HepG2 (cell line): ENCODE results near the gene SPINT3. TPM values are rescaled to one million over a fixed set of nuclear protein-coding genes. Genes with fewer than 3 reads are reported as not detected.

Experiments
- ATAC-seq: fragments of 200-7000 bp; cut with Tn5 transposase; 3 replicates; pipeline ENCODE4 v1.9.1; 2020; ENCODE audit warnings: mild to moderate bottlenecking, moderate library complexity
- BruUV-seq: library from RNA; stranded (reverse); fragments of 400-500 nt; replicated peaks from 2 replicates; lab custom pipeline; 2021; lab: Mats Ljungman, UMichigan
- CTCF ChIA-PET: fragments of 300-600 bp; formaldehyde crosslinking; extraction: SDS; loops from one replicate; lab custom pipeline; 2021; ENCODE audit warnings: low total read pairs, inconsistent platforms, low intra/inter-chr PET ratio; lab: Yijun Ruan, JAX
- POLR2A ChIA-PET: fragments of 350-600 bp; sonication (Branson Sonifier 250); formaldehyde crosslinking; loops from one replicate; lab custom pipeline; 2020; ENCODE audit warnings: antibody characterized with exemption, inconsistent platforms; lab: Yijun Ruan, JAX
- DNase-seq: peaks from one replicate; pipeline ENCODE4 v3.0.0-alpha.2; 2015; ENCODE audit warnings: low spot score
- FAIRE-seq: peaks from 3 replicates; lab custom pipeline; 2011; peaks lifted over from hg19 to GRCh38; lab: Jason Lieb, UNC
- H2AFZ ChIP-seq: one replicate; pipeline ENCODE4 v1.6.1; 2011; ENCODE audit warnings: low read length, inconsistent platforms
- H3K27ac ChIP-seq: fragments of 300-600 bp; 3 replicates; pipeline ENCODE4 v1.8.0; 2011; ENCODE audit warnings: mixed run types, mild to moderate bottlenecking, mixed read lengths, low read length, inconsistent platforms; ENCODE audit not compliant: insufficient read depth; ENCODE audit errors: extremely low read length
- H3K27me3 ChIP-seq, 2 experiments: fragments of 200-600 bp in 1 of 2; 2 replicates in 1 of 2; 3 replicates in 1 of 2; pipeline versions ENCODE4 v1.6.0 to v1.8.0; 2011; ENCODE audit warnings: low read length in 2 of 2, mild to moderate bottlenecking in 2 of 2, moderate library complexity in 2 of 2, inconsistent platforms in 1 of 2; ENCODE audit not compliant: insufficient read depth in 2 of 2, control insufficient read depth in 1 of 2
- H3K36me3 ChIP-seq, 2 experiments: fragments of 200-600 bp in 1 of 2; replicated peaks in 1 of 2; 2 replicates in 1 of 2; 3 replicates in 1 of 2; pipeline versions ENCODE4 v1.5.1 to v1.8.0; 2011; ENCODE audit warnings: low read length in 2 of 2, inconsistent platforms in 1 of 2; ENCODE audit not compliant: insufficient read depth in 2 of 2, control insufficient read depth in 1 of 2
- H3K4me1 ChIP-seq: 2 replicates; pipeline ENCODE4 v1.5.1; 2012; ENCODE audit warnings: low read length, inconsistent platforms; ENCODE audit not compliant: insufficient read depth
- H3K4me2 ChIP-seq: 2 replicates; pipeline ENCODE4 v1.6.0; 2011; ENCODE audit warnings: low read depth, low read length, inconsistent platforms
- H3K4me3 ChIP-seq, 3 experiments: fragments of 200-600 bp in 1 of 3; sonication (generic), shearing (Covaris generic) in 1 of 3; replicated peaks in 1 of 3; 2 replicates each; pipeline ENCODE4 v1.5.1; 2011 to 2016; ENCODE audit warnings: low read length in 3 of 3, inconsistent platforms in 2 of 3, low read depth in 2 of 3, mild to moderate bottlenecking in 2 of 3, control low read depth in 1 of 3, mixed read lengths in 1 of 3; ENCODE audit not compliant: insufficient read depth in 1 of 3
- H3K79me2 ChIP-seq: one replicate; pipeline ENCODE4 v1.6.1; 2011; ENCODE audit warnings: low read length, inconsistent platforms; ENCODE audit not compliant: insufficient read depth
- H3K9ac ChIP-seq: 2 replicates; pipeline ENCODE4 v1.6.0; 2011; ENCODE audit warnings: mild to moderate bottlenecking, low read depth, low read length, inconsistent platforms; ENCODE audit not compliant: insufficient read depth
- H3K9me3 ChIP-seq: 2 replicates; pipeline ENCODE4 v1.5.1; 2012; ENCODE audit warnings: mild to moderate bottlenecking, low read length
- H4K20me1 ChIP-seq: 2 replicates; pipeline ENCODE4 v1.6.0; 2011; ENCODE audit warnings: inconsistent platforms, mild to moderate bottlenecking, low read length, moderate library complexity; ENCODE audit not compliant: insufficient read depth
- CBX2 ChIP-seq, 2 experiments: fragments of 200-600 bp in 1 of 2; sonication (generic); formaldehyde crosslinking in 1 of 2; IDR thresholded peaks; 2 replicates each; pipeline versions ENCODE4 v1.7.0 to v1.8.1; 2018 to 2022; ENCODE audit warnings: low read depth in 2 of 2, low read length in 1 of 2, mild to moderate bottlenecking in 1 of 2, missing genetic modification reagents in 1 of 2
- KAT7 ChIP-seq: IDR thresholded peaks from 2 replicates; pipeline ENCODE4 v1.6.1; 2018; ENCODE audit warnings: borderline replicate concordance, missing compliant biosample characterization
- RERE ChIP-seq: IDR thresholded peaks from 2 replicates; pipeline ENCODE4 v1.6.1; 2016; ENCODE audit warnings: low read depth, missing genetic modification reagents, missing compliant biosample characterization
- ZNF720 ChIP-seq: sonication (generic); formaldehyde crosslinking; IDR thresholded peaks from 2 replicates; pipeline ENCODE4 v1.4.0; 2020; ENCODE audit warnings: missing genetic modification reagents
- WGBS: methylation state at CpG from one replicate; pipeline ENCODE4 v1.1.6; 2017; ENCODE audit warnings: low lambda C conversion rate; 5-methylcytosine and 5-hydroxymethylcytosine counted together
- in situ Hi-C: cut with HindIII; loops from 2 replicates; pipeline ENCODE4 v1.10.0; 2017; ENCODE audit warnings: low pct_unique_long_range_greater_than_20kb; ENCODE audit not compliant: extremely low pct_ligation_motif_present
- intact Hi-C: fragments of 100-400 bp; cut with micrococcal nuclease; formaldehyde crosslinking; loops from one replicate; pipeline ENCODE4 v1.10.0; 2022; ENCODE audit not compliant: unreplicated experiment
- polyA plus RNA-seq, 8 experiments: library from polyadenylated mRNA; depleted of rRNA in 3 of 8; stranded (reverse) in 7 of 8; unstranded in 1 of 8; fragments of >200 nt; fragmentation: Illumina TruSeq in 4 of 8; extraction: Trizol in 4 of 8; gene quantifications; 2 replicates each; pipeline versions ENCODE4 v1.2.1 to v1.2.3, GENCODE V29; 2011 to 2016; ENCODE audit warnings: low read depth in 4 of 8, missing spikeins in 1 of 8, mixed read lengths in 1 of 8; ENCODE audit not compliant: insufficient read depth in 1 of 8
- total RNA-seq, 5 experiments: library from RNA; depleted of rRNA; stranded (reverse); fragments of >200 nt; fragmentation: Illumina TruSeq; extraction: Trizol; gene quantifications; 2 replicates each; pipeline ENCODE4 v1.2.3, GENCODE V29; 2016; ENCODE audit warnings: low read depth in 1 of 5

SPINT3 gene
- total and polyA plus RNA-seq, 2 of the 13 experiments (the other 11 are each of a cell fraction or from before 2014, with no cell fraction given): not detected

- TF ChIP-seq RERE (CRISPR knock-in tag) (no peak), CBX2 (IDR thresholded peaks at IDR 0.05; ENCODE audit: low read depth, low read length) (0 out of 2 replicates have a peak, but pooled peaks have one; percentile 10), CBX2 (CRISPR knock-in tag; IDR thresholded peaks at IDR 0.05; ENCODE audit: low read depth) (no peak), ZNF720 (CRISPR knock-in tag) (no peak), KAT7 (no peak)
- Histone ChIP-seq H3K27me3 (peaks cover 7 to 42% of the 10 kb centered on the region in 2 experiments), H3K27ac (no peak overlapping the region), H3K4me3 (no peak overlapping the region), H3K36me3 (no peaks in the 10 kb centered on the region), H2AFZ (no peak overlapping the region), H3K9ac (no peak overlapping the region), H3K79me2 (no peaks in the 10 kb centered on the region), H3K4me2 (no peak overlapping the region), H3K9me3 (no peaks in the 10 kb centered on the region), H4K20me1 (no peaks in the 10 kb centered on the region), H3K4me1 (peaks cover 5% of the 10 kb centered on the region; the same call in 1 of the 2 replicates)
- DNase-seq (no peak), FAIRE-seq (no peak), ATAC-seq (no peak)
- in situ Hi-C loops (no loop called here), intact Hi-C loops (no loop called here)
- ChIA-PET CTCF (no interaction called here), POLR2A (no interaction called here)
- WGBS: 14% methylated on average over 6 of the region's 6 CpGs
- BruUV-seq: no TSS peak
These were observed 30.7 kb downstream of the SPINT3 start for GRCh38 chr20:45484676-45485075.
